GM12865 (cell line): ENCODE data around the gene NMNAT2.

Experiments used
- DNase-seq: peaks from one replicate; pipeline ENCODE4 v3.0.0; 2010; ENCODE audit warnings: low read depth
- H3K4me3 ChIP-seq: 2 replicates; pipeline ENCODE4 v1.5.1; 2011; ENCODE audit warnings: mild to moderate bottlenecking, low read depth, low read length, control low read depth
- TF ChIP-seq, protein P1 (sequence below): IDR thresholded peaks from 2 replicates; pipeline ENCODE4 v1.5.1; 2011; ENCODE audit warnings: low read length, control low read depth, low read depth, inconsistent platforms; ENCODE audit not compliant: insufficient read depth; ENCODE audit errors: missing control alignments

NMNAT2 gene

GRCh38 chr1:183423541-183423940, 5.4 kb upstream of the NMNAT2 start:
- DNase-seq: no peak
- TF ChIP-seq, protein P1, sequence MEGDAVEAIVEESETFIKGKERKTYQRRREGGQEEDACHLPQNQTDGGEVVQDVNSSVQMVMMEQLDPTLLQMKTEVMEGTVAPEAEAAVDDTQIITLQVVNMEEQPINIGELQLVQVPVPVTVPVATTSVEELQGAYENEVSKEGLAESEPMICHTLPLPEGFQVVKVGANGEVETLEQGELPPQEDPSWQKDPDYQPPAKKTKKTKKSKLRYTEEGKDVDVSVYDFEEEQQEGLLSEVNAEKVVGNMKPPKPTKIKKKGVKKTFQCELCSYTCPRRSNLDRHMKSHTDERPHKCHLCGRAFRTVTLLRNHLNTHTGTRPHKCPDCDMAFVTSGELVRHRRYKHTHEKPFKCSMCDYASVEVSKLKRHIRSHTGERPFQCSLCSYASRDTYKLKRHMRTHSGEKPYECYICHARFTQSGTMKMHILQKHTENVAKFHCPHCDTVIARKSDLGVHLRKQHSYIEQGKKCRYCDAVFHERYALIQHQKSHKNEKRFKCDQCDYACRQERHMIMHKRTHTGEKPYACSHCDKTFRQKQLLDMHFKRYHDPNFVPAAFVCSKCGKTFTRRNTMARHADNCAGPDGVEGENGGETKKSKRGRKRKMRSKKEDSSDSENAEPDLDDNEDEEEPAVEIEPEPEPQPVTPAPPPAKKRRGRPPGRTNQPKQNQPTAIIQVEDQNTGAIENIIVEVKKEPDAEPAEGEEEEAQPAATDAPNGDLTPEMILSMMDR: no peak
- H3K4me3 ChIP-seq: no peak overlapping the region

GRCh38 chr1:183419399-183419798, 1.2 kb upstream of the NMNAT2 start:
- no peak for DNase-seq
- TF ChIP-seq, protein P1: no peak
- no peak overlapping the region for H3K4me3 ChIP-seq

- TF ChIP-seq, protein P1: no peak
- no peak for DNase-seq
- no peak overlapping the region for H3K4me3 ChIP-seq
Observed at GRCh38 chr1:183418696-183419095, 516 bp upstream of the NMNAT2 start.

GRCh38 chr1:183416850-183417771, 1.1 kb downstream of the NMNAT2 start:
- TF ChIP-seq, protein P1: no peak
- H3K4me3 ChIP-seq: no peak overlapping the region
- no peak for DNase-seq

DNA sequence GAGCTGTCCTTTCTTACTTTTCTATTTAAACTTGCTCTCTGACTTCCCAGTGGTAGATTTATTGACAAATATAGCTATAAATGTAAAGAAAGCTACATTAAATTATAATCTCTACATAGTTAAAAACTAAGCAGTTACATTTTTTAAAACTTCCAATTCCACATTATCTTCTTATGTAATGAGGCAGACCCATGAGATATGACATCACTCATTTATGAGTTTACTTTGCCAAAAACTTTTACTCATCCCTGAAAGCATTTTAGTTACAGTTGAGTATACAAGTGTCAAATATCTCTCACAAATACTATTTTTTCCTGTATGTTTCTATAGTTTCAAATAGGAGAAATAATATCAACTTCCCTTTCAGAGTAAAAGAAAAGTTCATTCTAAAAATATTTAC, 3.8 kb downstream of the NMNAT2 start:
- no peak for DNase-seq
- no peak overlapping the region for H3K4me3 ChIP-seq
- TF ChIP-seq, protein P1: no peak

DNA sequence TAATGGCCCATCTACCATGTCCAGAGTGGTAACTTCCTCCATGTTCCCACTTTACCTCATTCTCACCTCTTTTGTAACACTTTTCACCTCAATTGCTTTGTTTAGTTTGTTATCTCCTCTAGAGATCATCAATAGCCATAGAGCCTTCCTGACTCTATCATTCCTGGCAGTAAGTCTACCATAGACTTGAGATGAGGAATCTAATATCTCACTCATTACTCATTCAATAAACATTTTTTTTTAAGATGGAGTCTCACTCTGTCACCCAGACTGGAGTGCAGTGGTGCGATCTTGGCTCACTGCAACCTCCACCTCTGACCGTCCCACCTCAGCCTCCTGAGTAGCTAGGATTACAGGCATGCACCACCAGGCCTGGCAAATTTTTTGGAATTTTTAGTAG, 7.1 kb downstream of the NMNAT2 start:
- TF ChIP-seq, protein P1: no peak
- H3K4me3 ChIP-seq: no peak overlapping the region
- DNase-seq: no peak

GRCh38 chr1:183407961-183408360, 10.2 kb downstream of the NMNAT2 start:
- no peak for DNase-seq
- TF ChIP-seq, protein P1: no peak
- H3K4me3 ChIP-seq: no peak overlapping the region
